Measurements from ENCODE around the gene STPG2. TPM values are rescaled to one million over a fixed set of nuclear protein-coding genes. Genes with fewer than 3 reads are reported as not detected.

STPG2 gene
- total and polyA plus RNA-seq, 2 donors (not counting 1 experiment from before 2014, with no cell fraction given) = 0.13 to 0.49 TPM

- WGBS (ENCODE audit: insufficient coverage) = no CpG with 5 or more reads among the region's 3 CpGs
- TF ChIP-seq CTCF (IDR thresholded peaks at IDR 0.05) = no peak
- no peak overlapping the region for H3K4me2 ChIP-seq (replicated peaks; ENCODE audit: low read depth, low read length, poor library complexity, severe bottlenecking)
These were observed 487.1 kb downstream of the STPG2 start for GRCh38 chr4:97656044-97656720.

GRCh38 chr4:97653701-97654100 is 489.6 kb downstream of the STPG2 start:
- H3K27ac ChIP-seq (ENCODE audit: low read length in 2 of 2) = no peak overlapping the region
- CTCF ChIA-PET = no interaction called here
- no peaks in the 10 kb centered on the region for H3K9me3 ChIP-seq (ENCODE audit: control extremely low read depth in 1 of 3, control insufficient read depth in 2 of 3, insufficient read depth in 1 of 3, low read length in 2 of 3)
- H2AFZ ChIP-seq (ENCODE audit: insufficient read depth, low read depth, low read length, poor library complexity, severe bottlenecking) = no peak overlapping the region
- no peak overlapping the region for H3K27ac Mint-ChIP-seq
- H3K4me1 Mint-ChIP-seq = no peaks in the 10 kb centered on the region
- no peak overlapping the region for H3K4me2 ChIP-seq (replicated peaks; ENCODE audit: low read depth, low read length, poor library complexity, severe bottlenecking)
- no peaks in the 10 kb centered on the region for H3K4me1 ChIP-seq (ENCODE audit: control insufficient read depth in 2 of 2, insufficient read depth in 2 of 2, low read length in 2 of 2)
- H3K27me3 Mint-ChIP-seq = no peaks in the 10 kb centered on the region
- H3K9me3 Mint-ChIP-seq (ENCODE audit: insufficient read depth) = no peaks in the 10 kb centered on the region
- H3K9ac ChIP-seq (ENCODE audit: low read length) = no peak overlapping the region
- no peaks in the 10 kb centered on the region for H3K36me3 ChIP-seq (replicated peaks in 1 of 2; ENCODE audit: control extremely low read depth in 1 of 2, control insufficient read depth in 1 of 2, extremely low read depth in 1 of 2, insufficient read depth in 2 of 2, low read length in 1 of 2)
- POLR2A ChIA-PET = no interaction called here
- no peak overlapping the region for H3K4me3 Mint-ChIP-seq
- intact Hi-C loops (cut with micrococcal nuclease) = no loop called here
- no peak for ATAC-seq (ENCODE audit: low read depth)
- H4K20me1 ChIP-seq (ENCODE audit: control insufficient read depth, insufficient read depth, low read length, poor library complexity, severe bottlenecking) = no peaks in the 10 kb centered on the region
- H3K27me3 ChIP-seq (replicated peaks in 1 of 4; ENCODE audit: control extremely low read depth in 1 of 4, control insufficient read depth in 3 of 4, insufficient read depth in 4 of 4, low read length in 3 of 4) = no peaks in the 10 kb centered on the region
- WGBS (ENCODE audit: insufficient coverage) = 93% methylated on average over 2 of the region's 2 CpGs
- DNase-seq = no peak
- H3K4me3 ChIP-seq (ENCODE audit: control extremely low read depth in 1 of 5, extremely low read depth in 1 of 5, insufficient read depth in 1 of 5, low read depth in 2 of 5, low read length in 4 of 5) = no peak overlapping the region
- no peaks in the 10 kb centered on the region for H3K79me2 ChIP-seq (ENCODE audit: control insufficient read depth, insufficient read depth, low read length)
- no peak for TF ChIP-seq CTCF (IDR thresholded peaks at IDR 0.05)
- no peak for TF ChIP-seq EZH2 (IDR thresholded peaks at IDR 0.05; ENCODE audit: borderline replicate concordance, insufficient read depth, low read depth, low read length, poor library complexity, severe bottlenecking)

More at GRCh38 chr4:97656044-97656720, 487.1 kb downstream of the STPG2 start:
- H3K4me3 Mint-ChIP-seq = no peak overlapping the region
- DNase-seq (no peak), ATAC-seq (ENCODE audit: low read depth) (no peak)
- intact Hi-C loops (cut with micrococcal nuclease) = no loop called here
- no peaks in the 10 kb centered on the region for H3K27me3 Mint-ChIP-seq
- H3K36me3 ChIP-seq (replicated peaks in 1 of 2; ENCODE audit: control extremely low read depth in 1 of 2, control insufficient read depth in 1 of 2, extremely low read depth in 1 of 2, insufficient read depth in 2 of 2, low read length in 1 of 2) = no peaks in the 10 kb centered on the region
- no peaks in the 10 kb centered on the region for H3K4me1 ChIP-seq (ENCODE audit: control insufficient read depth in 2 of 2, insufficient read depth in 2 of 2, low read length in 2 of 2)
- no peaks in the 10 kb centered on the region for H4K20me1 ChIP-seq (ENCODE audit: control insufficient read depth, insufficient read depth, low read length, poor library complexity, severe bottlenecking)
- CTCF ChIA-PET = no interaction called here
- H3K9me3 Mint-ChIP-seq (ENCODE audit: insufficient read depth) = no peaks in the 10 kb centered on the region
- no peak overlapping the region for H3K9ac ChIP-seq (ENCODE audit: low read length)
- no peak overlapping the region for H3K27ac ChIP-seq (ENCODE audit: low read length in 2 of 2)
- no peaks in the 10 kb centered on the region for H3K27me3 ChIP-seq (replicated peaks in 1 of 4; ENCODE audit: control extremely low read depth in 1 of 4, control insufficient read depth in 3 of 4, insufficient read depth in 4 of 4, low read length in 3 of 4)
- H3K4me1 Mint-ChIP-seq = no peaks in the 10 kb centered on the region
- H3K9me3 ChIP-seq (ENCODE audit: control extremely low read depth in 1 of 3, control insufficient read depth in 2 of 3, insufficient read depth in 1 of 3, low read length in 2 of 3) = no peaks in the 10 kb centered on the region
- no peak overlapping the region for H2AFZ ChIP-seq (ENCODE audit: insufficient read depth, low read depth, low read length, poor library complexity, severe bottlenecking)
- no peaks in the 10 kb centered on the region for H3K79me2 ChIP-seq (ENCODE audit: control insufficient read depth, insufficient read depth, low read length)
- H3K27ac Mint-ChIP-seq = no peak overlapping the region
- POLR2A ChIA-PET = no interaction called here
- H3K4me3 ChIP-seq (ENCODE audit: control extremely low read depth in 1 of 5, extremely low read depth in 1 of 5, insufficient read depth in 1 of 5, low read depth in 2 of 5, low read length in 4 of 5) = no peak overlapping the region

Measured in B cell (primary cell).